HepG2 (cell line): ENCODE data around the gene PAFAH1B2. TPM values are rescaled to one million over a fixed set of nuclear protein-coding genes. Genes with fewer than 3 reads are reported as not detected.
A peak's percentile ranks its signal among the peaks of the same experiment; 100 is the strongest.

Experiments
- ERF ChIP-seq: IDR thresholded peaks from 2 replicates; pipeline ENCODE4 v1.6.1; 2018; ENCODE audit warnings: missing biosample characterization, missing genetic modification reagents
- GATA4 ChIP-seq: sonication (generic); IDR thresholded peaks from 2 replicates; pipeline ENCODE4 v1.6.1; 2016; ENCODE audit warnings: antibody characterized with exemption, low read depth, borderline replicate concordance
- HOXA3 ChIP-seq: sonication (generic); formaldehyde crosslinking; IDR thresholded peaks from 2 replicates; pipeline ENCODE4 v1.5.0; 2020; ENCODE audit warnings: missing genetic modification reagents
- TMF1 ChIP-seq: sonication (generic); formaldehyde crosslinking; IDR thresholded peaks from 2 replicates; pipeline ENCODE4 v1.8.1; 2022; ENCODE audit warnings: low read depth, missing genetic modification reagents
- TSC22D2 ChIP-seq: sonication (generic); formaldehyde crosslinking; IDR thresholded peaks from 2 replicates; pipeline ENCODE4 v1.5.1; 2020; ENCODE audit warnings: missing genetic modification reagents, mild to moderate bottlenecking, borderline replicate concordance
- ZNF207 ChIP-seq: fragments of 450-650 bp; IDR thresholded peaks from 2 replicates; pipeline ENCODE4 v1.6.1; 2016; ENCODE audit warnings: antibody characterized with exemption, borderline replicate concordance
- ZNF275 ChIP-seq: sonication (generic); formaldehyde crosslinking; IDR thresholded peaks from 2 replicates; pipeline ENCODE4 v1.8.0; 2022; ENCODE audit warnings: missing genetic modification reagents, mild to moderate bottlenecking, inconsistent platforms, borderline replicate concordance
- ZNF557 ChIP-seq: sonication (generic); formaldehyde crosslinking; IDR thresholded peaks from 2 replicates; pipeline ENCODE4 v1.4.0; 2020; ENCODE audit warnings: missing genetic modification reagents
- ZNF768 ChIP-seq: sonication (generic); formaldehyde crosslinking; IDR thresholded peaks from 2 replicates; pipeline ENCODE4 v1.4.0; 2020; ENCODE audit warnings: missing genetic modification reagents
- polyA plus RNA-seq, 8 experiments: library from polyadenylated mRNA; depleted of rRNA in 3 of 8; stranded (reverse) in 7 of 8; unstranded in 1 of 8; fragments of >200 nt; fragmentation: Illumina TruSeq in 4 of 8; extraction: Trizol in 4 of 8; gene quantifications; 2 replicates each; pipeline versions ENCODE4 v1.2.1 to v1.2.3, GENCODE V29; 2011 to 2016; ENCODE audit warnings: low read depth in 4 of 8, missing spikeins in 1 of 8, mixed read lengths in 1 of 8; ENCODE audit not compliant: insufficient read depth in 1 of 8
- total RNA-seq, 5 experiments: library from RNA; depleted of rRNA; stranded (reverse); fragments of >200 nt; fragmentation: Illumina TruSeq; extraction: Trizol; gene quantifications; 2 replicates each; pipeline ENCODE4 v1.2.3, GENCODE V29; 2016; ENCODE audit warnings: low read depth in 1 of 5

PAFAH1B2 gene
- total and polyA plus RNA-seq, 2 of the 13 experiments (the other 11 are each of a cell fraction or from before 2014, with no cell fraction given), result 28.8 to 104 TPM

- TF ChIP-seq TSC22D2 (CRISPR knock-in tag) (0 out of 2 replicates have a peak, but pooled peaks have one; percentile 3), ZNF275 (0 out of 2 replicates have a peak, but pooled peaks have one; percentile 39), TMF1 (CRISPR knock-in tag) (no peak), HOXA3 (CRISPR knock-in tag) (peak; percentile 60; the same call in 1 of the 2 replicates), ZNF768 (CRISPR knock-in tag) (0 out of 2 replicates have a peak, but pooled peaks have one; percentile 57), GATA4 (no peak), ZNF207 (no peak), ZNF557 (no peak), ERF (CRISPR knock-in tag) (peak; percentile 46; the same call in 1 of the 2 replicates)
These were observed 34.3 kb downstream of the PAFAH1B2 start, which contains the start of gene SIDT2 (continued) for GRCh38 chr11:117178210-117179034.
